ENCODE measurements around the gene CTNNBL1.
"Not testable (repeated sequence)": the region's sequence is repeated elsewhere in the genome, so short reads cannot be mapped to it uniquely, and the experiment has no call there.

CTNNBL1 gene

GRCh38 chr20:37690626-37691369 is 3.0 kb upstream of the CTNNBL1 start:
- H3K9me3 Mint-ChIP-seq, result no peaks in the 10 kb centered on the region
- no peak overlapping the region for H3K27ac Mint-ChIP-seq
- peaks cover 44% of the 10 kb centered on the region for H3K4me1 Mint-ChIP-seq (ENCODE audit: low read depth)
- peaks cover 13% of the 10 kb centered on the region for H3K36me3 Mint-ChIP-seq (ENCODE audit: low read depth)
- H3K4me3 Mint-ChIP-seq, result no peak overlapping the region
- H3K27me3 Mint-ChIP-seq, result peaks cover 40% of the 10 kb centered on the region
- no peak for DNase-seq

GRCh38 chr20:37692459-37693166 is 1.2 kb upstream of the CTNNBL1 start:
- H3K4me1 Mint-ChIP-seq (ENCODE audit: low read depth), result peaks cover 34% of the 10 kb centered on the region
- H3K36me3 Mint-ChIP-seq (ENCODE audit: low read depth), result peaks cover 20% of the 10 kb centered on the region
- H3K27me3 Mint-ChIP-seq, result peaks cover 34% of the 10 kb centered on the region
- H3K9me3 Mint-ChIP-seq, result no peaks in the 10 kb centered on the region
- no peak for DNase-seq
- no peak overlapping the region for H3K4me3 Mint-ChIP-seq
- H3K27ac Mint-ChIP-seq, result no peak overlapping the region

- no peak for DNase-seq
- Mint-ChIP-seq H3K27me3 (peaks cover 31% of the 10 kb centered on the region), H3K36me3 (ENCODE audit: low read depth) (peaks cover 26% of the 10 kb centered on the region), H3K4me3 (peak overlapping the region; percentile 96), H3K4me1 (ENCODE audit: low read depth) (peaks cover 30% of the 10 kb centered on the region), H3K27ac (peak overlapping the region; percentile 98), H3K9me3 (no peaks in the 10 kb centered on the region)
Observed at GRCh38 chr20:37693242-37693634, 592 bp upstream of the CTNNBL1 start.

DNA sequence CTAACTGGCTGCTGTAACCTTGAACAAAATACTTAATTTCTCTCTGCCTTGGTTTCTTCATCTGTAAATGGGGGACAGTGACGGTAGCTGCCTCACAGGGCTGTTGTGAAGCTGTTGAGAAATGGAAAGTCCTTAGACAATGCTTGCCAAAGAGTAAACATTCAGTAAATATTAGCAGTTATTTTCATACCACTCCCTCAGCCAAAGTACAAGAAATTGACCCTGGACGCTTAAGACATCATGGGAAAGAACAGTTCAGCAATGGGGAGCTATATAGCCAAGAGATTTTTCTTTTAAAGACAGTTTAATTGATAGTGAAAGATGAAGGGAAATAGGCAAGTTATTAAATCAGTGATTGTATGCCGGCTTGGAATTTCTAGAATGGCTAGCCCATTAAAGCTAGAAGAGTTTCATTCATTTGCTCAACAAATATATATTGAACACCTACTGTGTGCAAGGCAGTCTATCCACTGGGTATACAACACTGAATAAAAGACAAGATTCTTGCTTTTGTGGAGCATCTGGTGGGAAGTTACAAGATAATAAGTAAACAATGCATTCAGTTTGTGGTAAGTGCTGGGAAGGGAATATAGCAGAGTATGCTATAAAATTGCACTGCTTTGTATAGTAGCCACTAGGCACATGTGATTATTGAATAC is 2.0 kb downstream of the CTNNBL1 start:
- H3K4me1 Mint-ChIP-seq (ENCODE audit: low read depth), result peaks cover 45% of the 10 kb centered on the region
- peaks cover 11% of the 10 kb centered on the region for H3K27me3 Mint-ChIP-seq
- DNase-seq, result no peak
- H3K36me3 Mint-ChIP-seq (ENCODE audit: low read depth), result peaks cover 35% of the 10 kb centered on the region
- no peak overlapping the region for H3K27ac Mint-ChIP-seq
- no peaks in the 10 kb centered on the region for H3K9me3 Mint-ChIP-seq
- H3K4me3 Mint-ChIP-seq, result peak overlapping the region; percentile 96

GRCh38 chr20:37697314-37697713 is 3.5 kb downstream of the CTNNBL1 start:
- Mint-ChIP-seq H3K4me3 (no peak overlapping the region), H3K27ac (no peak overlapping the region), H3K9me3 (no peaks in the 10 kb centered on the region), H3K27me3 (peaks cover 4% of the 10 kb centered on the region), H3K4me1 (ENCODE audit: low read depth) (peaks cover 45% of the 10 kb centered on the region), H3K36me3 (ENCODE audit: low read depth) (peaks cover 35% of the 10 kb centered on the region)
- DNase-seq, result no peak

DNA sequence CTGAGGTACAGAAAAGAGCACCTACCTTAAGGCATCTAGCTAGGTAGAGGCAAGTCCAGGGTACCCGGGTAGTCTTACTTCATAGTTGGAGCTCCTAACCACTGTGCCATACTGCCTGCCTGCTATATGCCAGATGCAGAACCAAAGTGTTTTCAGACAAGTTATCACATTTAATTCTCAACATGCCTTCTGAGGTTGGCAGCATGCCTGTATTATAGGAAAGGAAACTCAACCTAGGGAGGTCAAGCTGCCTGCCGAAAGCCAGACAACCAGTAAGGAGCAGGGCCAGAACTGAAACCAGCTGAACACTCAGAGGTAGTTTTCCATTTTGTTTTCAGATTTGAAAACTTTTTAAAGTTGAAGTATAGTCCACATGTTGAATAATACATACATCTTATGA is 5.4 kb downstream of the CTNNBL1 start:
- peaks cover 30% of the 10 kb centered on the region for H3K36me3 Mint-ChIP-seq (ENCODE audit: low read depth)
- H3K27me3 Mint-ChIP-seq, result no peaks in the 10 kb centered on the region
- H3K4me3 Mint-ChIP-seq, result no peak overlapping the region
- H3K27ac Mint-ChIP-seq, result no peak overlapping the region
- no peaks in the 10 kb centered on the region for H3K9me3 Mint-ChIP-seq
- no peak for DNase-seq
- peaks cover 42% of the 10 kb centered on the region for H3K4me1 Mint-ChIP-seq (ENCODE audit: low read depth)

GRCh38 chr20:37700301-37700700 is 6.5 kb downstream of the CTNNBL1 start:
- no peak overlapping the region for H3K27ac Mint-ChIP-seq
- no peak for DNase-seq
- H3K9me3 Mint-ChIP-seq, result no peaks in the 10 kb centered on the region
- no peak overlapping the region for H3K4me3 Mint-ChIP-seq
- no peaks in the 10 kb centered on the region for H3K27me3 Mint-ChIP-seq
- peaks cover 28% of the 10 kb centered on the region for H3K36me3 Mint-ChIP-seq (ENCODE audit: low read depth)
- H3K4me1 Mint-ChIP-seq (ENCODE audit: low read depth), result peaks cover 40% of the 10 kb centered on the region

GRCh38 chr20:37701676-37702075 is 7.8 kb downstream of the CTNNBL1 start:
- H3K27ac Mint-ChIP-seq, H3K27me3 Mint-ChIP-seq, H3K9me3 Mint-ChIP-seq, DNase-seq, H3K4me3 Mint-ChIP-seq: not testable (repeated sequence)
- Mint-ChIP-seq H3K36me3 (ENCODE audit: low read depth) (peaks cover 24% of the 10 kb centered on the region), H3K4me1 (ENCODE audit: low read depth) (peaks cover 39% of the 10 kb centered on the region)

DNA sequence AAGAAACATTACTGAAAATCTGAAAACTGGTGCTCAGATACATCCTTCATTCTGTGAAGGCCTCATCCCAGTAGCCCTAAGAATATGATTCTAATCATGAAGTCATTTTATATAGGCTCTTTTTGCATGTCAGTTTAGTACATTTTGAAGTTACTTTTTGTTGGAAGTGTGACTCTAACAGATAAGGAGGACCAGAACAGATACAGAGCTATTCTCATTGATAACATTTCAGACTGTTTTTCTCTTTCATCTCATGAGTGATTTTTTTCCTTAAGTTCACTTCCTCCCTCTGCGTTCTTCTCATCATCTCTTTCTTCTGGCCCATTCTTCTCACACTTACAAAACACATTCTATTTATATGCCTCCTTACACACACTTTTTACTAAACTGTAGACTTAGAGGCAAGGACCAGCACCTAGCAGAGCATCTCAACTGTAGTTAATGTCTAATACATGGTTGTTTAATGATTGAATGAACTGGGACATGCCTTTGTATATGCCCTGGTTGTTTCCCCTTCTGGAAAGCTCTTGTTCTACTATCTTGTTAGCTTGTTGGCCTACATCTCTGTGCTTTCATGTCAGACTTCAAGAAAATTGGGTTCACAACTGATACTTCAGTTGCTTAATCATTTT is 8.7 kb downstream of the CTNNBL1 start:
- Mint-ChIP-seq H3K4me1 (ENCODE audit: low read depth) (peaks cover 39% of the 10 kb centered on the region), H3K4me3 (no peak overlapping the region), H3K9me3 (no peaks in the 10 kb centered on the region)

GRCh38 chr20:37703035-37703845 is 9.4 kb downstream of the CTNNBL1 start:
- DNase-seq, result no peak
- Mint-ChIP-seq H3K36me3 (ENCODE audit: low read depth) (peaks cover 18% of the 10 kb centered on the region), H3K4me3 (no peak overlapping the region), H3K4me1 (ENCODE audit: low read depth) (peaks cover 42% of the 10 kb centered on the region), H3K27me3 (no peaks in the 10 kb centered on the region), H3K9me3 (no peaks in the 10 kb centered on the region), H3K27ac (no peak overlapping the region)

More for the DNA sequence above, 8.7 kb downstream of the CTNNBL1 start:
- H3K36me3 Mint-ChIP-seq (ENCODE audit: low read depth), result peaks cover 19% of the 10 kb centered on the region
- H3K27me3 Mint-ChIP-seq, result no peaks in the 10 kb centered on the region
- H3K27ac Mint-ChIP-seq, result no peak overlapping the region
- DNase-seq, result no peak

DNA sequence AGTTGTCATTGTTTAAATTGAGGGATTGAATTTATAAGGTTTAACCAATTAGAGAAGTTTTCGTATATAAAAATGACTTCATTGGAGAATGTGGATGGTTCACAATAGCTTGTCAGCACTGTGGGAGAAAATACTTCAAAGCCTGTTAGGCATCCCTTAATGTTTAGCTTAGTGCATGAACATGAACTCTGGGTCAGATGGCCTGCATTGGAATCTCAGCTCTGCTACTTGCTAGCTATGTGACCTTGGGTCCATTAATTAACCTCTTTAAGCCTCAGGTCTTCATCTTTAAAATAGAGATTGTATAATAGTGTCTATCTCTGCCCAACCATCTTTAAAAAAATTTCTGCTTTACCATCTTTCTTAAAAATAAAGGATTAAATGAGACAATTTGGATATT is 11.1 kb downstream of the CTNNBL1 start:
- H3K4me3 Mint-ChIP-seq, result no peak overlapping the region
- no peak for DNase-seq
- H3K27me3 Mint-ChIP-seq, result no peaks in the 10 kb centered on the region
- no peak overlapping the region for H3K27ac Mint-ChIP-seq
- no peaks in the 10 kb centered on the region for H3K9me3 Mint-ChIP-seq
- H3K36me3 Mint-ChIP-seq (ENCODE audit: low read depth), result peaks cover 20% of the 10 kb centered on the region
- peaks cover 34% of the 10 kb centered on the region for H3K4me1 Mint-ChIP-seq (ENCODE audit: low read depth)

GRCh38 chr20:37706298-37706697 is 12.5 kb downstream of the CTNNBL1 start:
- Mint-ChIP-seq H3K36me3 (ENCODE audit: low read depth) (peaks cover 25% of the 10 kb centered on the region), H3K27ac (no peak overlapping the region)

DNA sequence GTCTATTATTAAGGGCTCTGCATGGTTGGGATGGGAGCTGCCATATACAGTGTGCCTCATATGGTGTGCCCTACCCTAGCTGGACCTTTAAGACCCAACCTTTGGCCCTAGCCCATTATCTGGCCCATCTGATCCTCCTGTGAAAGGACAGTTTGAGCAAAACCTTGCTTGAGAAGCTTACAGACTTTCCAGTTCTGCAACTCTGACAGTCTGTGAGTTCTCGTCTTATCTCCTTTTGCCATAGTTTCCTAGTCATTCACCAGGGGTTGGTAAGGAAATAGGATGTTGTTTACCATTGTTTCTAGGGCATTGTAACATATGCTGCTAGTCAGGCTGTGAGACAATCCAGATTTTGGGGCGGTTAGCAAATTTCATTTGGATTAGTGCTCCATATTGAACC is 17.2 kb downstream of the CTNNBL1 start:
- Mint-ChIP-seq H3K4me1 (ENCODE audit: low read depth) (peaks cover 59% of the 10 kb centered on the region), H3K4me3 (no peak overlapping the region), H3K36me3 (ENCODE audit: low read depth) (peaks cover 44% of the 10 kb centered on the region), H3K27me3 (no peaks in the 10 kb centered on the region), H3K9me3 (no peaks in the 10 kb centered on the region), H3K27ac (no peak overlapping the region)
- no peak for DNase-seq

More at GRCh38 chr20:37706298-37706697, 12.5 kb downstream of the CTNNBL1 start:
- Mint-ChIP-seq H3K4me3 (no peak overlapping the region), H3K4me1 (ENCODE audit: low read depth) (peaks cover 39% of the 10 kb centered on the region), H3K27me3 (no peaks in the 10 kb centered on the region), H3K9me3 (no peaks in the 10 kb centered on the region)
- DNase-seq, result no peak
